Stimulated activated CD8-positive, alpha-beta memory T cell treated with anti-CD3 and anti-CD28 coated beads, Interleukin-7, amount 100 ng/mL, for 1 hour (primary cell): ENCODE data around the gene SERPINB3.
"Not testable (repeated sequence)": the region's sequence is repeated elsewhere in the genome, so short reads cannot be mapped to it uniquely, and the experiment has no call there.

Experiments used
- DNase-seq, 2 donors: peaks; one replicate each; pipeline ENCODE4 v3.0.0-alpha.2; 2020; ENCODE audit warnings: low read depth in 2 of 2

The SERPINB3 gene

GRCh38 chr18:63646936-63647335 lies 14.8 kb downstream of the SERPINB3 start:
- DNase-seq: no peak

- DNase-seq: not testable (repeated sequence)
Observed at GRCh38 chr18:63644694-63645093, 17.0 kb downstream of the SERPINB3 start.

GRCh38 chr18:63644142-63644541 lies 17.6 kb downstream of the SERPINB3 start, which contains the start of gene SERPINB4:
Gene SERPINB4, minus strand, starts transcription at chr18:63644256. Its CDS starts 679 bp downstream, at chr18:63643577.
- DNase-seq: not testable (repeated sequence)

GRCh38 chr18:63642668-63643356 lies 18.9 kb downstream of the SERPINB3 start:
- DNase-seq: not testable (repeated sequence)

- not testable (repeated sequence) for DNase-seq
Observed at GRCh38 chr18:63641157-63641680, 20.5 kb downstream of the SERPINB3 start.

GRCh38 chr18:63637703-63638102 lies 24.0 kb downstream of the SERPINB3 start:
- DNase-seq: no peak

GRCh38 chr18:63627819-63628218 lies 33.9 kb downstream of the SERPINB3 start:
- DNase-seq: no peak

GRCh38 chr18:63626431-63626830 lies 35.3 kb downstream of the SERPINB3 start:
- no peak for DNase-seq

GRCh38 chr18:63624863-63625262 lies 36.8 kb downstream of the SERPINB3 start:
- DNase-seq: no peak

GRCh38 chr18:63619661-63620060 lies 42.0 kb downstream of the SERPINB3 start:
- DNase-seq: no peak

- DNase-seq: no peak
Observed at GRCh38 chr18:63617915-63618234, 43.8 kb downstream of the SERPINB3 start.

- DNase-seq: no peak
Observed at GRCh38 chr18:63617049-63617914, 44.4 kb downstream of the SERPINB3 start.

- DNase-seq: no peak
Observed at GRCh38 chr18:63613420-63613819, 48.3 kb downstream of the SERPINB3 start.

- no peak for DNase-seq
Observed at GRCh38 chr18:63606526-63606925, 55.2 kb downstream of the SERPINB3 start.
